Measurements from ENCODE around the gene MSMO1. TPM values are rescaled to one million over a fixed set of nuclear protein-coding genes. Genes with fewer than 3 reads are reported as not detected.

Gene MSMO1
- total and polyA plus RNA-seq, 2 of the 8 experiments (the other 6 are each of a cell fraction or from before 2014, with no cell fraction given) = 79.8 to 109 TPM

GRCh38 chr4:165388756-165389155, 61.3 kb downstream of the MSMO1 start:
- ChIA-PET CTCF (ENCODE audit: partially characterized antibody) (interaction anchor here (1.0 to 1.1 kb wide), 2 partner anchors 8 to 30 kb away, joined by 3 read pairs; no protein-coding TSS in a partner anchor), POLR2A (ENCODE audit: partially characterized antibody) (no interaction called here)
- Histone ChIP-seq H3K4me2 (ENCODE audit: insufficient read depth in 1 of 2, low read depth in 2 of 2, low read length in 2 of 2) (no peak overlapping the region), H3K4me1 (replicated peaks in 1 of 4; ENCODE audit: control insufficient read depth in 3 of 4, insufficient read depth in 4 of 4, low read length in 3 of 4) (no peaks in the 10 kb centered on the region), H3K9me3 (ENCODE audit: insufficient read depth in 2 of 2, low read depth in 1 of 2, low read length in 1 of 2) (no peaks in the 10 kb centered on the region), H3K27ac (ENCODE audit: low read depth, low read length) (no peak overlapping the region), H2BK120ac (replicated peaks; ENCODE audit: low read depth, low read length) (no peak overlapping the region), H3K14ac (ENCODE audit: insufficient read length) (no peak overlapping the region), H3K18ac (ENCODE audit: extremely low read depth, low read length) (no peak overlapping the region), H4K91ac (replicated peaks; ENCODE audit: insufficient read length, low read length) (no peak overlapping the region), H3K27me3 (replicated peaks in 1 of 4; ENCODE audit: control insufficient read depth in 3 of 4, extremely low read depth in 1 of 4, insufficient read depth in 3 of 4, low read length in 3 of 4) (no peaks in the 10 kb centered on the region), H3K4ac (replicated peaks; ENCODE audit: insufficient read length, low read depth, low read length) (no peak overlapping the region), H3K4me3 (ENCODE audit: extremely low read depth in 1 of 4, insufficient read depth in 2 of 4, low read depth in 3 of 4, low read length in 4 of 4) (no peak overlapping the region), H3K23ac (ENCODE audit: insufficient read length) (no peak overlapping the region), H2BK12ac (ENCODE audit: low read depth, low read length) (no peak overlapping the region), H2BK15ac (ENCODE audit: low read length) (no peak overlapping the region), H2AK5ac (ENCODE audit: low read depth, low read length) (no peak overlapping the region), H3K9ac (replicated peaks in 1 of 4; ENCODE audit: extremely low read depth in 1 of 4, low read depth in 3 of 4, low read length in 3 of 4) (no peak overlapping the region), H3K23me2 (ENCODE audit: low read depth, low read length) (no peaks in the 10 kb centered on the region), H4K8ac (ENCODE audit: extremely low read depth, insufficient read depth, low read length) (no peak overlapping the region), H2AFZ (ENCODE audit: low read length) (no peak overlapping the region), H4K20me1 (replicated peaks in 1 of 2; ENCODE audit: control insufficient read depth in 1 of 2, insufficient read depth in 2 of 2, low read length in 2 of 2) (no peaks in the 10 kb centered on the region), H3K79me1 (ENCODE audit: low read depth, low read length) (no peaks in the 10 kb centered on the region), H2BK20ac (ENCODE audit: low read length) (no peak overlapping the region), H3K56ac (replicated peaks; ENCODE audit: insufficient read length, low read depth, low read length) (no peak overlapping the region), H2BK5ac (ENCODE audit: low read depth, low read length) (no peak overlapping the region), H3K79me2 (ENCODE audit: control insufficient read depth in 1 of 2, insufficient read depth in 2 of 2, low read length in 2 of 2) (no peaks in the 10 kb centered on the region), H3K36me3 (ENCODE audit: control insufficient read depth in 2 of 4, insufficient read depth in 4 of 4, low read length in 3 of 4) (no peaks in the 10 kb centered on the region), H4K5ac (ENCODE audit: insufficient read length, low read depth, low read length) (no peak overlapping the region)
- DNase-seq (ENCODE audit: low read depth in 1 of 2, low spot score in 2 of 2) (no peak), FAIRE-seq (no peak)
- TF ChIP-seq SIX5 (IDR thresholded peaks at IDR 0.05; ENCODE audit: low read depth, low read length) (no peak), TAF7 (optimal IDR thresholded peaks at IDR 0.05; ENCODE audit: borderline replicate concordance, low read depth, low read length) (no peak), BACH1 (IDR thresholded peaks at IDR 0.05; ENCODE audit: low read length) (no peak), POLR2A (IDR thresholded peaks at IDR 0.05; ENCODE audit: control extremely low read depth in 1 of 2, low read depth in 2 of 2, low read length in 2 of 2) (no peak), HDAC2 (IDR thresholded peaks at IDR 0.05; ENCODE audit: borderline replicate concordance in 1 of 2, low read depth in 2 of 2, low read length in 2 of 2) (no peak), CBX8 (IDR thresholded peaks at IDR 0.05; ENCODE audit: borderline replicate concordance, low read depth, low read length) (no peak), YY1 (IDR thresholded peaks at IDR 0.05; ENCODE audit: low read depth, low read length) (no peak), TEAD4 (IDR thresholded peaks at IDR 0.05; ENCODE audit: low read depth, low read length) (no peak), E2F6 (IDR thresholded peaks at IDR 0.05) (no peak), CHD2 (IDR thresholded peaks at IDR 0.05; ENCODE audit: low read length) (no peak), SRF (IDR thresholded peaks at IDR 0.05; ENCODE audit: low read depth, low read length) (no peak), JUND (IDR thresholded peaks at IDR 0.05; ENCODE audit: low read length) (no peak), SIRT6 (IDR thresholded peaks at IDR 0.05; ENCODE audit: low read length) (no peak), HDAC6 (IDR thresholded peaks at IDR 0.05; ENCODE audit: low read depth, low read length) (no peak), ATF2 (IDR thresholded peaks at IDR 0.05; ENCODE audit: low read length) (no peak)
